ENCODE measurements around the gene GPATCH4. TPM values are rescaled to one million over a fixed set of nuclear protein-coding genes. Genes with fewer than 3 reads are reported as not detected.
A peak's percentile ranks its signal among the peaks of the same experiment; 100 is the strongest.

Gene GPATCH4
- total RNA-seq, 1 donor from 2014 or later, result 30.7 TPM

GRCh38 chr1:156599811-156600210 lies 1.5 kb downstream of the GPATCH4 start:
- DNase-seq (ENCODE audit: extremely low spot score, unreplicated experiment), result no peak
- Mint-ChIP-seq H3K9me3 (no peaks in the 10 kb centered on the region), H3K36me3 (peaks cover 5% of the 10 kb centered on the region), H3K4me3 (peak overlapping the region; percentile 96), H3K27me3 (no peaks in the 10 kb centered on the region), H3K27ac (no peak overlapping the region), H3K4me1 (ENCODE audit: unreplicated experiment) (peaks cover 15% of the 10 kb centered on the region)
- peak; percentile 39 for TF ChIP-seq CTCF (conservative IDR thresholded peaks at IDR 0.05)

GRCh38 chr1:156598731-156599432 lies 2.4 kb downstream of the GPATCH4 start:
- Mint-ChIP-seq H3K4me1 (ENCODE audit: unreplicated experiment) (peaks cover 15% of the 10 kb centered on the region), H3K4me3 (peak overlapping the region; percentile 17), H3K9me3 (no peaks in the 10 kb centered on the region), H3K27ac (no peak overlapping the region), H3K27me3 (no peaks in the 10 kb centered on the region), H3K36me3 (peaks cover 5% of the 10 kb centered on the region)
- TF ChIP-seq CTCF (conservative IDR thresholded peaks at IDR 0.05), result no peak
- DNase-seq (ENCODE audit: extremely low spot score, unreplicated experiment), result no peak

GRCh38 chr1:156598125-156598524 lies 3.2 kb downstream of the GPATCH4 start:
- no peak for TF ChIP-seq CTCF (conservative IDR thresholded peaks at IDR 0.05)
- Mint-ChIP-seq H3K36me3 (peaks cover 5% of the 10 kb centered on the region), H3K27me3 (no peaks in the 10 kb centered on the region), H3K27ac (no peak overlapping the region), H3K9me3 (no peaks in the 10 kb centered on the region), H3K4me1 (ENCODE audit: unreplicated experiment) (peaks cover 15% of the 10 kb centered on the region), H3K4me3 (peak overlapping the region; percentile 4)
- no peak for DNase-seq (ENCODE audit: extremely low spot score, unreplicated experiment)

GRCh38 chr1:156596426-156596825 lies 4.9 kb downstream of the GPATCH4 start:
- peaks cover 5% of the 10 kb centered on the region for H3K36me3 Mint-ChIP-seq
- DNase-seq (ENCODE audit: extremely low spot score, unreplicated experiment), result no peak
- H3K4me3 Mint-ChIP-seq, result no peak overlapping the region
- no peak for TF ChIP-seq CTCF (conservative IDR thresholded peaks at IDR 0.05)
- peaks cover 9% of the 10 kb centered on the region for H3K4me1 Mint-ChIP-seq (ENCODE audit: unreplicated experiment)
- H3K27me3 Mint-ChIP-seq, result no peaks in the 10 kb centered on the region
- no peaks in the 10 kb centered on the region for H3K9me3 Mint-ChIP-seq
- no peak overlapping the region for H3K27ac Mint-ChIP-seq

DNA sequence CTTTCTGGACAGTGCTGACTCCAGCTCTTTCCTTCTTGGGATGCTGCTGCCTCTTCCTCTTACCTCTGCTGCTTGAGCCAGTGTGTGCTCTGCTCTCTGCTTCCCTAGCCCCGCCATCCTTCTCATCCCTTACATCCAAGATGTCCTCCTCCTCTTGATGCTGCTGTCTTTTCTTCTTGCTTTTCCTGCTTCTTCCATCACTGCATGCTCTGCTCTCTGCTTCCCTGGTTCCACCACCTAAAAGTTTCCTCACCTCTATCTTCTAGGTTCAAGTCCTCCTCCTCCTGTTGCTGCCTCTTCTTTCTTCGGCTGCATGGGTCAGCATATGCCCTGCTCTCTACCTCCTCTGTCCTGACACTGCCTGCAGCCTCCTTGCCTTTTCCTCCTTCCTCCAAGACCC lies 6.3 kb downstream of the GPATCH4 start:
- no peaks in the 10 kb centered on the region for H3K27me3 Mint-ChIP-seq
- peak overlapping the region; percentile 39 for H3K4me3 Mint-ChIP-seq
- H3K27ac Mint-ChIP-seq, result peak overlapping the region; percentile 22
- no peak for TF ChIP-seq CTCF (conservative IDR thresholded peaks at IDR 0.05)
- H3K4me1 Mint-ChIP-seq (ENCODE audit: unreplicated experiment), result peaks cover 4% of the 10 kb centered on the region
- no peak for DNase-seq (ENCODE audit: extremely low spot score, unreplicated experiment)
- H3K36me3 Mint-ChIP-seq, result peaks cover 5% of the 10 kb centered on the region
- H3K9me3 Mint-ChIP-seq, result no peaks in the 10 kb centered on the region
